CD4-positive, alpha-beta T cell treated with Interleukin-6 for 4 hours (primary cell): ENCODE results near the gene APOBEC3H.
"Not testable (repeated sequence)": the region's sequence is repeated elsewhere in the genome, so short reads cannot be mapped to it uniquely, and the experiment has no call there.

Experiments
- DNase-seq: peaks from one replicate; pipeline ENCODE4 v3.0.0-alpha.2; 2020; ENCODE audit warnings: mixed read lengths

APOBEC3H gene

GRCh38 chr22:39097098-39098020 lies at the start of gene APOBEC3H:
Gene APOBEC3H, plus strand, starts transcription at chr22:39097244. Its CDS starts 3,035 bp downstream, at chr22:39100279.
- DNase-seq, result peak; percentile 49

GRCh38 chr22:39049486-39049885 lies 47.6 kb upstream of the APOBEC3H start:
- not testable (repeated sequence) for DNase-seq

GRCh38 chr22:39051844-39052495 lies 45.1 kb upstream of the APOBEC3H start:
- not testable (repeated sequence) for DNase-seq

DNA sequence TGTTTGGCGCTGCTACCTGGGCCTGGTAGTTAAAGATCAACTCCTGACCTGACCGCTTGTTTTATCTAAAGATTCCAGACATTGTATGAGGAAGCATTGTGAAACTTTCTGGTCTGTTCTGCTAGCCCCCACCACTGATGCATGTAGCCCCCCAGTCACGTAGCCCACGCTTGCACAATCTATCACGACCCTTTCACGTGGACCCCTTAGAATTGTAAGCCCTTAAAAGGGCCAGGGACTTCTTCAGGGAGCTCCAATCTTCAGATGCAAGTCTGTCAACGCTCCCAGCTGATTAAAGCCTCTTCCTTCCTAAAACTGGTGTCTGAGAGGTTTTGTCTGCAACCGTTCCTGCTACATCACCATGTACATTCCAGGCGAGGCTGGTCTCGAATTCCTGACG lies 41.4 kb upstream of the APOBEC3H start:
- DNase-seq, result no peak

GRCh38 chr22:39061290-39061689 lies 35.8 kb upstream of the APOBEC3H start:
- not testable (repeated sequence) for DNase-seq

- DNase-seq, result not testable (repeated sequence)
These were observed 35.1 kb upstream of the APOBEC3H start for GRCh38 chr22:39061951-39062350.

DNA sequence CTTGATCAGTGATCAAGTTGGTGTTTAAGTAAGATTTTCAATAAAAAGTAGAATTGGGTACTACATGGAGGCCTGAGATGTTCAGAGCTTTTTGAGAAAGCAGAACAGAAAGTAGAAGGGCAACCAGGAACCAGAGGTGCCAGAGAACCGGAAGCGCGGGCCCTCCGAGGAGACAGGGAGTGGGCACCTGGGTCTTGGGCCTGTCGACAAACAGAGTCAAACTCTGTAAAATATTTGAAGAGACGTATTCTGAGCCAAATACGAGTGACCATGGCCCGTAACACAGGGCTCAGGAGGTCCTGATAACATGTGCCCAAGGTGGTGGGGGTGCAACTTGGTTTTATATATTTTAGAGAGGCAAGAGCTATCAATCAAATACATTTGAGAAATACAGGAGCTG lies 33.1 kb upstream of the APOBEC3H start:
- not testable (repeated sequence) for DNase-seq

DNA sequence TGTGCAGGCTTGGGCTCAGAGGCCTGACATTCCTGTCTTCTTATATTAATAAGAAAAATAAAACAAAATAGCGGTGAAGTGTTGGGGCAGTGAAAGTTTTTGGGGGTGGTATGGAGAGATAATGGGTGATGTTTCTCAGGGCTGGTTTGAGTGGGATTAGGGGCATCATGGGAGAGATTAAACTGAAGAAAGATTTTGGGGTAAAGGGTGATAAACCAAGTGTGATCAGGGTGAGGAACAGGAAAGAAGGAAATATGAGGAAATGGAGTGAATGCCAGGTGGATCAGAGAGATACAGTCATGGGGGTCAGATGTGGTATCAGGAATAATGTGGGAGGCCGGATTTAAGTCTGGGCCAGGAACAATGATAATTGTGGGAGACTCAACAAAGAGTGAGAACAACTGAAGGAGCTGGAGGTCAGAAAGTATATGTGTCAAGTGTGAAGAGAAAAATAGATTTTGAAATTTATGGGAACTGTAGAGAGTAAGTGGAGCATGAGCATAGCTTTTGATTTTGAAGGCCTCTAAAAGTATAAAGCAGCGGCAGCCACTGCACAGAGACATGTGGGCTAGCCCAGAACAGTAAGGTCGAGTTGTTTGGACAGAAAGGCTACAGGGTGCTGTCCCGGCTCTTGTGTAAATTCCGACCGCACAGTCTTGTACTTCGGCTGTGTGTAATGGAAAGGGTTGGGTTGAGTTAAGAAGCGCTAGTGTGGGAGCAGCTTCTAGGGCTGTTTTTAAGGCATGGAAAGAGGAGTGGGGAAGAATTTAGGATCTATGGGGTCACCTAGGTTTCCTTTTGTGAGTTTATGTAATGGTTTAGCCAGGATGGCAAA lies 30.4 kb upstream of the APOBEC3H start:
- not testable (repeated sequence) for DNase-seq

DNA sequence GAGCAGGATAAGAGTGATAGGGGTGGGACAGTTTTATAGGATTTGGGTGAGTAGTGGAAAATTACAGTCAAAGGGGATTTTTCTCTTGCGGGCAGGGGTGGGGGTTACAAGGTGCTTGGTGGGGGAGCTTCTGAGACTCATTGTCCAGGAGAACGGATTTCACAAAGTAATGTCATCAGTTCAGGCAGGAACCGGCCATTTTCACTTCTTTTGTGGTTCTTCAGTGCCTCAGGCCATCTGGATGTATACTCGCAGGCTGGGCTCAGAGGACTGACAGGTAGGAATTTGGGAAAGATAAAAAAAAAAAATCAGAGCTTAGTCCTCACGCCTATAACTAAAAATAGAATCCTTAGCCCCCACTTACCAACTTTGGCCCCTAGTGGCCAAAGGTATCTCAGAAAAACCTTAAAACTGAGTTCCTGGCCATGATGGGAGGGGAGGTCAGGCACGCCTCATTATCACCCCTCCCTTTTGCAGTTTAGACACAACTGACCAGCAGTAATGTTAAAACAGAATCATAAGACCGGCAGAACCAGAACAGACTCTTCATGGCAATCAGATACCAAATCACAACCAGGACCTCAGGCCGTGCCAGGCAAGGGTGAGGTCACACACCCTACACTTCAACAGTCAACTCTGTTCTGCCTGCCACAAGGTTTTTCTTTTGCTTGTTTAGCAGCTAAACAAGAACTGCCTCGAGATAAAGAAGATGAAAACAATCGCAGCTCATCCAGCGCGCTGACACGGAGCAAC lies 28.8 kb upstream of the APOBEC3H start:
- DNase-seq, result no peak

DNA sequence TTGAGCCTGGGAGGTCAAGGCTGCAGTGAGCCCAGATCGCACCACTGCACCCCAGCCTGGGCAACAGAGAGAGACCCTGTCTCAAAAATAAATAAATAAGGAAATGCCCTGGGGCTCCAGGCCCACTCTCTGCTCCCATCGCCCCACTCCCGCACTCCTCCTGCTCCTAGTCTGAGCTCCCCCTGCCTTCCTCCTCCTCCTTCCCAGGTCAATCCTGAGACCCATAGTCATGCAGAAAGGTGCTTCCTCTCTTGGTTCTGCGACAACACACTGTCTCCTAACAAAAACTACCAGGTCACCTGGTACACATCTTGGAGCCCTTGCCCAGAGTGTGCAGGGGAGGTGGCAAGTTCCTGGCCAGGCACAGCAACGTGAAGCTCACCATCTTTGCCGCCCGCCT lies 26.9 kb upstream of the APOBEC3H start:
- DNase-seq, result no peak

DNA sequence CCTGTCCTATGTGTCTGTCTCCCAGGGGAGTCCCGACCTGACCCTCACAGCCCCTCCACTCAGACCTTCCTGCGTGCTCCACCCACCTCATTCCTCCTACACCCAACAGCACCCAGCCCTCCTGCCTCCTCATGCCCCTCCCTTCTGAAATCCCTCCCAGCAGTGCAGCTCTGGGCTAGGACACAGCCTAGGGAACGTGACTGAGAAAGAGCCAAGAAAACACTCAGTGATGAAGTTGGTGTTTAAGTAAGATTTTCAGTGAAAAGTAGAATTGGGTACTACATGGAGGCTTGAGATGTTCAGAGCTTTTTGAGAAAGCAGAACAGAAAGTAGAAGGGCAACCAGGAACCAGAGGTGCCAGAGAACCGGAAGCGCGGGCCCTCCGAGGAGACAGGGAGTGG lies 24.5 kb upstream of the APOBEC3H start:
- DNase-seq, result not testable (repeated sequence)

- DNase-seq, result no peak
These were observed 23.1 kb upstream of the APOBEC3H start for GRCh38 chr22:39073981-39074380.

DNA sequence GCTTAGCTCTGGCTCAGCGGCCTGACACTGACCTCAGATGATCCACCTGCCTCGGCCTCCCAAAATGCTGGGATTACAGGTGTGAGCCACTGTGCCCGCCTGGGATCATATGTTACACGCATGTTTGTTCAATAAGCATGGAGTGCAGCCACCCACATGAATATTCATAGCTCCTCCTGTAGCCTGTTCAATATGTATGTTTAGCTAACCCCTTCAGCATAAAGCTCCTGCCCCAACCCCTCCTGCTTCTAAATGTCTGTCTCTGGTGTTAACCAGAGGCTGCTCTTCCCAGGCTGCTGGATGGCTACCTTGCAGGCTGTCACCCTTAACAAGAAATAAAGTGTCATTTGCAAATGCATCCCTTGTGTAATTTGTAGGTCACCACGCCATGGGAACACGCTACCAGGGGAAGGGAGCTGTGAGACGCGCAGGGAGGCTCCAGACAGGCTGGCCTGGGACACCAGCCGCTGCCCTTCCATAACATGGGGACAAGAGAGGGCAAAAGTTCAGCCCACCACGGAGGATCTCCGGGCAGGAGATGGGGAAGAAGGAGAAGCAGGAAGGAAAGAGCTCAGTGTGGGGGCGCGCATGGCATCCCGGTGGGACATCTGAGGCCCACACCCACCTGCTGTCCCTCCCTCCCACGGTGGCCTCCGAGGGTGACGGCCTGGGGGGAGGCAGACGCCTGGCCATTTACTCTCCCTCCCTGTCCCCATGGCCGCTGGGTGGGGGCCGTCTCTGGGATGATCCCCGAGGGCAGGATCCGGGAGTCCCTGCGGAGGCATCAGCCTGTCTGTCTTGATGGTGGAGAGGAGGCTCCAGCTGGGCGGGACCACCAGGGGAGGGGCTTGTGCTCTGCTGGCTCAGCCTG lies 20.7 kb upstream of the APOBEC3H start:
- not testable (repeated sequence) for DNase-seq

GRCh38 chr22:39077026-39077840 lies 19.8 kb upstream of the APOBEC3H start, which contains the start of gene APOBEC3G:
Gene APOBEC3G, plus strand, starts transcription at chr22:39077275. Its CDS starts 87 bp downstream, at chr22:39077362.
- peak; percentile 66 for DNase-seq

GRCh38 chr22:39077912-39078311 lies 19.1 kb upstream of the APOBEC3H start:
- not testable (repeated sequence) for DNase-seq

DNA sequence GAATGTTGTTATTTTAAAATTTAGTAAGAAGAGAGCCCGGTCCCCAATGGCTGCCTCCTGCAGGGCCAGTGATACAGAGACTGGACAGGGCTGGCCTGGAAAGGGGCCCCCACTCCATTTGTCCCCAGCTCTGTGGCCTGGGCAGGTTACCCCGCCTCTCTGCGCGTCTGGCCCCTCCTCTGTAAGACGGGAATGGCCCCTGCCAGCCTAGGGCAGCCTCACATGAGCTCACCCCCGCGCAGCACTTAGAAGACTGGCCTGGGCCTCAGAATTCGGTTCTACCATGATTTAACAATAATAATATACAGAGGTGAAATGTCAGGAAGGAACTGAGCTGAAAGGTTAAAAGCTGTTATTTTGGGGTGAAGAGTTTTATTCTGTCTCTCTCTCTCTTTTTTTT lies 18.7 kb upstream of the APOBEC3H start:
- DNase-seq, result no peak

- DNase-seq, result not testable (repeated sequence)
These were observed 17.9 kb upstream of the APOBEC3H start for GRCh38 chr22:39079054-39079637.

- DNase-seq, result no peak
These were observed 16.8 kb upstream of the APOBEC3H start for GRCh38 chr22:39080052-39080762.

DNA sequence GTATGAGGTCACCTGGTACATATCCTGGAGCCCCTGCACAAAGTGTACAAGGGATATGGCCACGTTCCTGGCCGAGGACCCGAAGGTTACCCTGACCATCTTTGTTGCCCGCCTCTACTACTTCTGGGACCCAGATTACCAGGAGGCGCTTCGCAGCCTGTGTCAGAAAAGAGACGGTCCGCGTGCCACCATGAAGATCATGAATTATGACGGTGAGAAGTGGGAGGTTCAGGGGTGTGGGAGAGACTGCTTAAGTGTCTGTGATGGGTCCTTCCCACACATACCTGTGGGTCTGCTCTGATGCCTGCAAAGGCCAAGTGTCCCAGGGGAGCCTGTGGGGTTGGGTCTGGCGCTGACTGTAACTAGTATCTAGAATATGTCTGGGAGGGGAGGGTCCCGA lies 16.0 kb upstream of the APOBEC3H start:
- no peak for DNase-seq
